GM19239 (cell line): ENCODE data around the gene MTX2.
A peak's percentile ranks its signal among the peaks of the same experiment; 100 is the strongest.

ENCODE experiments used
- DNase-seq: peaks from one replicate; pipeline ENCODE4 v3.0.0; 2011; ENCODE audit warnings: low spot score; ENCODE audit not compliant: insufficient read length
- FAIRE-seq: peaks from 2 replicates; lab custom pipeline; 2011; peaks lifted over from hg19 to GRCh38; lab: Jason Lieb, UNC

MTX2 gene

DNA sequence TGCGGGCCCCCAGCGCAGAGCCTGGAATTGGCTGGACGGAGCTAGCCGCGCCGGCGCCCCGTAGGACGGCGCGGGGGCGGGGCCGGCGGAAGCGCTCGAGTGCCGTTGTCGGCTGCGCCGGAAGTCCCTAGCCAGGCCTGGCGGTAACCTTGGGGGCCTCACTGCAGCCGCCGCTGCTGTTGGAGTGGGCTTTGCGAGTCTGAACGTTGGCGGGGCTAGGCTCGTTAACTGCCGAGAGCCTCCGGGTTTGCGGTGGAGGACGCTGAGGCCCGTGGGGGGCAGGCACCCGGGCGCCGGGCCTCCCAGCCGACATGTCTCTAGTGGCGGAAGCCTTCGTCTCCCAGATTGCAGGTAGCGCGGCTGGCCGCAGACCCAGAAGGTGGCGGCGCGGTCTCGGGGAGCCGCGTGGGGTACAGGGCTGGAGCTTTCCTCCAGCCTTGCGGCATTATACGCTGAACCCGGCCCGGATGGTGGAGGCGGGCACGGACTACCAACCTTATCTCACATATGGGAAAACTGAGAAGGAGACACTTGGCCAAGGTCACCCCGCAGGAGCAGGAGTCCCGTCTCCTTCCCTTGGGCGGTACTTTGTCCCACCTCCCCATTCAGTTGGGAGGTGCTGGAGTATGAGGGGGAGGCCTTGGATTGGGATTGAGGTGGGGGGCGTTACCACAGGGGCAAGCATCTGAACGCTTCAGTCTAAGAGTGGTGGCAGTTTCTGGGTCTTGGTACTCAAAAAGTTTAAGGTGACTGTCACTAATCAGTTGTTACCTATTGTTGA is at the start of gene MTX2:
TSS of gene MTX2 (plus strand) at position 124 of the 781 bp plus-strand sequence. CDS start at position 312, 188 bp downstream.
- DNase-seq, result peak; percentile 58
- FAIRE-seq, result peak; percentile 69

DNA sequence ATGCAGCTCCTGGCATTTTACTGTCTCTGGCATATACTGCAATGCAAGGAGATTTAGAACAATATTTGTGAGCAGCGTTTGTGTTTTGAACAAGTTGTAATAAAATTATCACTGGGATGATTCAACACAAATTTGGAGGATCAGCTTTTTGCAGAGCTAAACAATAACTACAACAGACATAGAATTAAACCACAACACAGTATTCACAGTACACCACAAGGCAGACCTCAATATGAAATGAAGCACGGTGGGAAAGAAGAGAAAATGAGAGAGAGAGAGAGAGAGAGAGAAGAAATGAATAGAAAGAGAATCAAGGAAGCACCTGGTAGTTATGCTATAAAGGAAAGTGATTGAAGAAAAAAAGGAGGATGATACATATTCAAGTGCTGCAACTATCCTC is 41.4 kb upstream of the MTX2 start:
- DNase-seq (no peak), FAIRE-seq (no peak)

DNA sequence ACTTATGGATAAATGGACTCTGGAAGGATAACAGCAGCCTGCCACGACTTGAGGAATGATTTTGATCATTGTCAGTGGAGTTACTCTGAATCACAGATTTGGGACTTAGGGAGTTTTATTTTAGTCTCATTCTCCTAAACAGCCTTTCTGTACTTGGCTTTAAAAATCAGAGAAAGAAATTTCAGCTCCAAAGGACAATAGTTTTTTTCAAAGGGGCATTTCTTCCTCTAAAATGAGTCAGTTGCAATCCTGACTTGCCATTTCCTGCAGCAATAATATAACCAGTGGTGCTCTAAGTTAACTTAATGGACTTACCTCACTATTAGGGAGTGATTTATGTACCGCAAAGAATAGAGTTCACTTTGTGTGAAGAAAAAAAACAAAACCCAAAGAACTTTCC is 35.1 kb upstream of the MTX2 start:
- DNase-seq, result no peak
- FAIRE-seq, result no peak

DNA sequence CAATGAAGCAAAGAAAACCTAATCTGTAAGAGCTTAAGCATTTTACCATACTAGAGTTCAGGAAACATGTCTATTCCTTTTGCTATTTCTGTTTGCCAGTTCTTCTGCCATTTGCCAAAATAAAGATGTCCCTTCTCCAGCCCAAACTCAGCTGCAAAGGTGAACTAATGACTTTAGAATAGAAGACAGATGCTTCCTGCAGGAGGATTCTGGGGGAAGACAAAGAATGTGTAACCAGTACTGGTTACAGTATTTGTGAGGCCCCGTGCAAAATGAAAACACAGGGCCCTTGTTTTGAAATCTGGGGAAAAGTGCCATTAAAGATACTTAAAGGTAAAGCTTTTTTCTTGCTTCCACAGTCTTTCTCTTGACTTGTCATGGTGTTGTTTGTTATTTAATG is 34.3 kb upstream of the MTX2 start:
- no peak for FAIRE-seq

DNA sequence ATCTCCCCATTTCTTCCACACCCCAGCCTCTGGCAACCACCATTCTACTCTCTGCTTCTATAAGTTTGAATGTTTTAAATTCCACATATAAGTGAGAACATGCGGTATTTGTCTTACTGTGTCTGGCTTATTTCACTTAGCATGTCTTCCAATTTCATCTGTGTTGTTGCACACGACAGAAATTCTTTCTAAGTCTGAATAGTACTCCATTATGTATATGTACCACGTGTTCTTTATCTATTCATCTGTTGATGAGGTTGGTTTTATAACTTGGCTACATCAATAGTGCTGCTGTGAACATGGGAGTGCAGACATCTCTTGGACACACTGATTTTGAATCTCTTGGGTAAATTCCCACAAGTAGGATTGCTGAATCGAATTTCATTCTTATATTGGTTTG is 31.8 kb upstream of the MTX2 start:
- DNase-seq (no peak), FAIRE-seq (no peak)

More for the DNA sequence above, 34.3 kb upstream of the MTX2 start:
- DNase-seq, result no peak

DNA sequence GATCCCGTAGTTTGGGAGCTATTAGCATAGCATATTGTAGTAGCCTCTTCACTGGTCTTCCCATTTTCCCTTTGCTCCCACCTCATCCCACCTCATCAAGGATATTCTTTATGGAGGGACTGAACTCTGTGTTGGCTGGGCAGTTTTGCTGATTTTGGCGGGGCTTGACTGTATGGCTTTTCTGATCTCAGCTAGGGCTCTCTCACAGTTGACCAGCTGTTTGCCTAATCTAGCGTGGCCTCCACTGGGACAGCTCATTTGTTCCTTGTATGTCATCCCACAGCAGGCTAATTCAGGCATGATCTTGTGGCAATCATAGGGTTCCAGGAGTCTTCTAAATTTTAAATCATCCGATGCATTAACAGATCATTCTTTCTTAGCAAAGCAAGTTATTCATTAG is 30.2 kb upstream of the MTX2 start:
- DNase-seq (no peak), FAIRE-seq (no peak)

DNA sequence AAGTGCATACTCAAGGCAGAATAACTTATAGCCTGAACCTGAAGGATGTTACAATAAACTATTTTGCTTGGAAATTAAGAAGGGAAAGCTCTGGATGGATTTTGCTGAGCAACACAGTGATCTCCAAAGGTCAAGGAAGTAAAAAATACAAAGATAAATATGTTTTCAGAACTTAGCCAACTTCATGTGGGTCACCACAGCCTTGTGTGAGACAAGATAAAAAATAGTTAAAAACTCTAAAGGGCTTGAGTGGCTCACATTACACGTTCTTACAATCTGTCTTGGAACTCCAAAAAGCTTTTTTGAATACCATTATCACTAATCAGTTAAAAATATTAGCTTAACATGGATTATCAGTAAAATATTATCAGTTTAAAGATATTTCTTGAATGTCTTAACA is 28.9 kb upstream of the MTX2 start:
- no peak for DNase-seq
- FAIRE-seq, result no peak

DNA sequence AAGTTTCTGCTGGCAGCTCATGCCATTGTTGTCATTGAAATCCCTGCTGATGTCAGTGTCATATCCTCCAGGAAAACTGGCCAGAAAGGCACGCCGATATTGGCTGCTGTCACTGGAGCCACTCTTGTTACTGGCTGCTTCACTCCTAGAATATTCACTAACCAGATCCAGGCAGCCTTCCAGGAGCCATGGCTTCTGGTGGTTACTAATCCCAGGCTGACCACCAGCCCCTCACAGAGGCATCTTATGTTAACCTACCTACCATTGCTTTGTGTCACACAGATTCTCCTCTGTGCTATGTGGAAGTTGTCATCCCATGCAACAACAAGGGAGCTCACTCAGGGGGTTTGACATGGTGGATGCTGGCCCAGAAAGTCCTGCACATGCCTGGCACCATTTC is 27.0 kb upstream of the MTX2 start:
- no peak for FAIRE-seq

DNA sequence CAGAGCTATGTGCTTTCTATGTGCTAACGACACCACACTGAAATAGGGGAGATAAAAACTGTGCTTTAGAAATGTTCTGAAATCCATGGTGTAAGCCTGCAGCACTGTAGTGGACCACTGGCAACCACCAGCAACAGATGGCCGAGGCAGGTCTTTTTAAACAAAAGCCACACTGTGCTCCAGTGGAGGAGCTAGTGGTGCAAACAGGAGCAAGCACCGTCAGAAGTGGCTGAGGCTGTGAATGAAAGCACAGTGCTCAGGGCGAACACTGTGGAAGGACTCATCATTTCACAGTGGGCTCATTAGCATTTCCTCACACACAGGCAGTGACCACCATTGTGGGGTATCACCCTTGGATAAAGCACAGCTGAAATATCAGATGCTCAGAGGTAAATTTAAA is 22.9 kb upstream of the MTX2 start:
- no peak for FAIRE-seq
- DNase-seq, result no peak

More for the DNA sequence above, 27.0 kb upstream of the MTX2 start:
- DNase-seq, result no peak

DNA sequence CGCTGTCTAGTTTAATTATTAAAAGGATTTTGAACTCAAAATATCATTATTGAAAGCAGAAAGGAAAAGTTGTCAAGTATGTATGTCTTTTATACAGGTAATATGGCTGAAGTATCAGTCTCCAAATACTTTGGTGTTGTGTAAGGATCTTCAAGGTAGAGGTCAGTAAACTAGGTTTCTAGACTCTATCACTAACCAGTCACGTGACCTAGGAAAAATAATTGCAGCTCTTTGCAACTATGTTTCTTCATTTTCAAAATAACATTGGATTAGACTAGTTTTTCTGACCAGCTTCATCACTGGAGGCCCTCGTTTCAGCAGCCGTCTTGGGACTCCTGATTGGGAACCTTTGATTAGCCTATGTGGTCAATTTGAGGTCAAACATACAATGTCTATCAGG is 21.4 kb upstream of the MTX2 start:
- DNase-seq (no peak), FAIRE-seq (no peak)

DNA sequence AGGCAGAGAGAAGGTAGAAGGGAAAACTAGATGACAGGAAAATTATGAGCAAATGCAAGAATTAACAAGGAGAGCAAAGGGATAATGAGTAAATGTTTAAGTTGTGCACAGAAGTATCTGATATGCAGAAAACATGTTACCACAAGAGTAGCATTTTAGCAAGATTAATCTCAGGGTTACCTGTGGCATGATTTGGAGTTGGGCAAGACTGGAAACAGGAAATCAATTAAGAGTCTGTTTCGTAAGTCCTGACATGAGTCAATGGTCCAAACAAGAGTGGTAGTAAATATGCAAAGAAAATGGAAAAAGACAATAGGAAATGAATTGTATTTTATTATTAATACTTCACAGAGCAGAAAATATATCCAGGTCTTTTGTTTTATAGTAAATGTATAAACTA is 17.3 kb upstream of the MTX2 start:
- no peak for DNase-seq
- FAIRE-seq, result no peak

DNA sequence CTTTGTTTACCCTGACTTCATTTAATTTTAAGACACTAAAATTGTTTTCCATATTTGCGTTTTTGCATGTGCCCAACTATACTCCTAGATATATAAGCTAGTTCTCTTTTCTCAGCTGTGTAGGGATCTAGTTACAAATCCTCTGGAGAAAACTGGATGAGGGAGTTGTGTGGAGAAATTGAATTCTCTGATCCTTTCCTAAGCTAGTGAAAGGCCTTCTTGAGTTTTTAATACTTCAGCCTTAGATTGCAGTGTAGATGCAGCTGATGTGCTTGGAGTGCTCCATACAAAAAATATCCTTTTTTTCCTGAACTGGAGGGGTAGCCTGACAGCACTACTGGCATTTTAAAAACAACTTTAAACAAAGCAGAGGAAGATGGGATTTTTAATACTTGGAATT is 8.6 kb upstream of the MTX2 start:
- DNase-seq, result no peak
- FAIRE-seq, result no peak

DNA sequence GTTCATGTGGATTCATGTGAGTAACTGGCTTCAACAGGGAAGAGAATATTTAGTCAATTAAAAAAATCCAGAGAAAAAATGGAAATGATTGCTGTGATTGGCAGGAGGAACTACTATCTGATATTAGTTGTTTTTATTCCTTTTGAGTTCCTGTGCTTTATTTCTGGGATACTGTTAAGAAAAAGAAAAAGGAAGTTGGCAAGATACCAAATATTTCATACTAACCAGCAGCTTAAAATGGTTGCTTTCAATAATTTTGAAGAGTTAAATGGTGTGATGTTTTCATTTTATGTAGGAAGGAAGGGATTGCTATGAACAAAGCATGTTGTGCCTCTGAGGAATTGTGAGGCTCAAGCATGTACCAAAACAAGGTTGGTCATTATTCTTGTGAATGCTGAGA is 8.1 kb upstream of the MTX2 start:
- no peak for DNase-seq

DNA sequence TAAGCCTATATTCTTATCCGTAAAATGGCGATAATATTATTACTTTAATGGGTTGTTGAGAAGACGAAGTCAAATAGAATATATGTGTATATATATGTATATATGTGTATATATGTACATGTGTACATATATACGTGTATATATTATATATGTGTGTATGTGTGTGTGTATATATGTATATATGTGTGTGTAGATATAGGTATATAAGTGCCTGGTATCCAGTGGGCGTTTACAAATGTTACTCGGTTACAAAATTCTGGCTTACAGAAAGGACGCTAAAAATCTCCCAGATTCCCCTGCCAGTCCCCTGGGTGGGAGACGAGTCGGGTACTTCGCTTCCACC is 295 bp upstream of the MTX2 start:
- DNase-seq, result no peak
- FAIRE-seq, result no peak

More for the DNA sequence above, 8.1 kb upstream of the MTX2 start:
- FAIRE-seq, result no peak

DNA sequence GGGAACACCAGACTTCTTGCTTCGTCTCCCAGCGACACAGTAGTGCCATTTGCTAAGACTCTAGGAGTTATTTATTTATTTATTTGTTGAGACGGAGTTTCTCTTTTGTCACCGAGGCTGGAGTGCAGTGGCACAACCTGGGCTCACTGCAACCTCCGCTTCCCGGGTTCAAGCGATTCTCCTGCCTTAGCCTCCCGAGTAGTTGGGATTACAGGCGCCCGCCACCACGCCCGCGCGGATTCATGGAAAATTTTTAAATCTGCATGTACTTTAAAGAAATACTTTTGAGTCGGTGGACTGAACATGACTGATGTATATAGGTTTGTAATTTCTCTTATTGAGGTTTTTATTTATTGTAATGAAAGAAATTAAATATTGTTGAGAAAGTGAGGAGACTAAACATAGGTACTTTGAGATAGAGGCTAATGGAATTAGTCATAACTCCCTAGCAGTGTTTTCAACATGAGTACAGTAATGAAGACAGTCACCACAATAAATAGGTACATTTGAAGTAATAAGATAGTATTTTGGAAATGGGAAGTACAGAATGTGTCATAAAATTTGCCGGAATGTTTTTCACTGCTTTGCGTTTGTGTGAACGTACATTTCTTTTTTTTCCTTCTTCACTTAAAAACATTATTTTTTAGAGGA is 983 bp downstream of the MTX2 start:
- peak; percentile 18 for FAIRE-seq

DNA sequence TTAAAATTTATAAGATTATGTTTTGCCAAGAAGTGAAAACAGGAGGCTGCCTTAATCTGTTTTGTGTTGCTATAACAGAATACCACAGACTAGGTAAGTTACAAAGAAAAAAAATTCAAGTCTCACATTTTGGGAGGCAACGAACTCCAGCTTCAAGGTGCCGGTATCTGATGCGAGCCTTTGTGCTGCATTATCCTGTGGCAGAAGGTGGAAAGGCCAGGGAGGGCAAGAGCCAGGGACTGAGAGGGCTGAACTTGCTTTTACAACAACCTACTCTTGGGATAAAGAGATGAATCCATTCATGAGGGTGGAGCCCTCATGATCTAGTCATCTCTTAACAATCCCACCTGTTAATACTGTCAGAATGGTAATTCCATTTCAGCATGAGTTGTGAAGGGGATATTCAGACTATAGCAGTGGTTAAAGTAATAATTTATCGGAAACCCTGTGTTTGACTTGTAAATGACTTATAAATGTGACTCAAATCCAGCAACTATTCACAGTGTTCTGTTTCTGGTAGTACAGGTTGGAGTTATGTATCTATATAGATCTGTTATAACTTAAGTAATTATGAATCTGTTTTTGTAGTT is 3.7 kb downstream of the MTX2 start:
- FAIRE-seq (no peak), DNase-seq (no peak)

More for the DNA sequence above, 983 bp downstream of the MTX2 start:
- no peak for DNase-seq

DNA sequence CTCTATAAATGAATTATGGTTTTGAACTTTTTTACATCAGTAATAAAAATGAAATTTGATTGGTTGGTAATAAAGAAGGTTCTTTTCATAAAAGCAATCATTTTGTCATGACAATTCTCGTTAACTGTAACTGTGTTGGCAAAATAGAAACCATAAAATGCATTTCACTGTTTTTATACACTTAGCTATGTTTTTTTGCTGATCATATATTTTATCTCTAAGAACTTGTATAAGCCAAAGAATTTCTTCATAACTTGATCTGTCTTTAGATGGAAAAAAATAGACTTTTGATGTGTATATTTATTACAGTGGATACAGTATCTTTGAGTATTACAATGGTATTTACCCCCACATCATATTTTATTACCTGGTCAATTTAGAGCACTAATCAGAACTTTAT is 9.7 kb downstream of the MTX2 start:
- FAIRE-seq, result no peak
- no peak for DNase-seq

DNA sequence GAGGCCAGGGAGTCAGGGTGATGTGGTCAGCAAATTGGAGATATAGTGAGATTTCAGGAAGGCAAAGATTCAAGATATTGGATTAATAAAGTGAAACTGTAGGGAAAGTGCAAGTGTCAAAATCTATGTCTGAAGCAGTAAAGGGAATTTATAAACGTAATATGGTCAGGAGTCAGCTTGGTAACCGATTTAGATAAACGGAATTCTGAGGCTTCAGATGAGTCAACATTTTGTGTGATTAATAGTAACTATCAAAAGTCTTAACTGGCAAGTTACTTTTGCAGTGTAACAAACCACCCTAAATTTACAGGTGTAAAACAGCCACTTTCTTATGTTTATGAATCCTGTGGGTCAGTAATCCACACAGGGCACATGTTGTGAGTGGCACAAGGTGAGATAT is 10.9 kb downstream of the MTX2 start:
- no peak for FAIRE-seq
- no peak for DNase-seq

DNA sequence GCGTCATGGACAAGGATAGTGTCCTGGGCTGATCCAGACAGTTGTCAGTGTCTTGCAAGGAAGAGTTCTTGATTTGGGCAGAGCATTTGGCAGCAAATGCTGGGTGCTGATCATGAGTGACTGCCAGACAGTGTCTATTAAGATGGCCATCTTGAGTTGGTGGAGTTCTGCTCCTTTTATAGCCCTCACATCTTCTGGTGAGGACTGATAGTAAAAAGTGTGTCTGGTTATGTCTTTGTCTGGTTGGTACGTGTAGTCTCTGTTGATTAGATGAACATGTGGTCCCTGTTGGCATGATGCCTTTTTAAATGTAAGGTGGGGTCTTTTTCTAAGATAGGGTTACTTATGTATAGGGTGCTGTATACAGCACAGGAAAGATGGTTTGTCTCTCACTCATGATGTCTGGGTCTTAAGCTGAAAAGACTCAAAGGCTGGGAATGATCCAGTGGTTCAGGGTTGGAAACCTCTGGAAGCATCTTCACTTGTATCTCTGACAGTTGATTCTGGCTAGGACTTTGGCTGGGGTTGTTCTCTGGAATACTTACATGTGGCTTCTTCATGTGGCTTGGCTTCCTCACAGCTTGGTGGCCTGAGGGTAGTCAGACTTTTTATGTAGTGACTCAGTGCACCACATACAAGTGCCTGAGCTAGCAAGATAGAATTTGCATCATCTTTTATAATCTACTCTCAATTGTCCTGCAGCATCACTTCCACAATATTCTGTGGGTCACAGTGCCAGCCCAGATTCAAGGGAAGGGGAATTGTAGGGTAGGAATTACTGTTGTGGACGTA is 11.8 kb downstream of the MTX2 start:
- DNase-seq, result no peak
- FAIRE-seq, result no peak

DNA sequence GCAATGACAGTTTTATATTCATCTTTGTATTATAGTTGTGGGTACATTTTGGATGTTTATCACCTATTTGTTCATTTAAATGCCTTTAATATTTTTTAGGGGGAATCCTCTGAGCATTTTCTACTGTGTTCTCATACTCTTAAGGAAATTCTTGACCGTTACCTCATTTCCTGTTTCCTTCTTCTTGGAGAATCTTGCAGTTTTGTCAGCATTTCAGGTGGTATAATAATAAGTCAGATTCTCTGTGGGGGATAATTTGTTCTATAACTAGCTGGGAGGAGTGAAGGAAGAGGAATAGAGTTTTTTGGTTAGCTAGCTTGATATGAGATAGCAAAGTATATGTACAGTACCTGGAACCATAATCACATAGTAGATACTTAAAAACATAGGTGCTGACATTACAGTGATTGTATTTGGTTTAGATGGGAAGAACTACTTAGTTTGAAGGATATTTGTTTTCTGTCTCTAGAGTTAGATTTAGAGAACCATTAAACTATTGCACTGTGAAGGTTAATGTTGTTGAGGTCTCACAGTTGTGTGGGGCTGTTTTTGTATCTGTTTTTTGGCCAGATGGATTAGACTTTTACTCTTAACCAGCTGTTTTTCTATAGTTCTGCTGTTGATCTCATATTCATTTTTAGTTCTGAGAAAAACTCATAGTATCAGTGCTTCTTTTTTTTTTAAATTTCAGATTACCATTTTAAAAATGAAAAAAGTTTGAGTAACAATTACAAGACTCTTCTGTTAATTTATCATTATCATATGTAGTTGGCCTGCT is 14.2 kb downstream of the MTX2 start:
- no peak for FAIRE-seq
- DNase-seq, result no peak
